ENCODE data around the gene GPR89A.
"Not testable (repeated sequence)": the region's sequence is repeated elsewhere in the genome, so short reads cannot be mapped to it uniquely, and the experiment has no call there.

Gene GPR89A

GRCh38 chr1:145607833-145608733 lies at the start of gene GPR89A:
Gene GPR89A, plus strand, starts transcription at chr1:145607988. Its CDS starts 146 bp downstream, at chr1:145608134.
- peak; percentile 24 for DNase-seq

GRCh38 chr1:145586820-145587219 lies 21.0 kb upstream of the GPR89A start:
- DNase-seq: not testable (repeated sequence)

- DNase-seq: not testable (repeated sequence)
These were observed 17.0 kb upstream of the GPR89A start for GRCh38 chr1:145590806-145591205.

DNA sequence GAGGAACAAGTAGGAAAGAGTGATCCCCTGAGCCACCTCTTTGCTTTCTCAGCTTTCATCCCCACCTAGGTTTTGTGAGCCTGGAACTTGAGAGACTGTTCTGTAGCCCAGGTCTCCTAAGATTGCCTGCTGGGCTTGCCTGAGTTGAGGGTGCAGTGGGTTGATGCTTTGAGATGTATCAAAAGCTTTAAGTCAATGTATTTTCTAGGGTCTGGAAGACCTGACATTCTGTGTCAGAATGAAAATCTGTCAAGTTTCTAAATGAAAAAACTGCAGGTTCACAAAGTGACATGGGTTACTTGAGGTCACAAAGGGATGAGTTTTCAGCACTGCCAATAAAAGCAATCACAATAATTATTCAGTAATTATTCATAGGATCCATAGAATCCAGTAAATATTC lies 15.4 kb upstream of the GPR89A start:
- not testable (repeated sequence) for DNase-seq

DNA sequence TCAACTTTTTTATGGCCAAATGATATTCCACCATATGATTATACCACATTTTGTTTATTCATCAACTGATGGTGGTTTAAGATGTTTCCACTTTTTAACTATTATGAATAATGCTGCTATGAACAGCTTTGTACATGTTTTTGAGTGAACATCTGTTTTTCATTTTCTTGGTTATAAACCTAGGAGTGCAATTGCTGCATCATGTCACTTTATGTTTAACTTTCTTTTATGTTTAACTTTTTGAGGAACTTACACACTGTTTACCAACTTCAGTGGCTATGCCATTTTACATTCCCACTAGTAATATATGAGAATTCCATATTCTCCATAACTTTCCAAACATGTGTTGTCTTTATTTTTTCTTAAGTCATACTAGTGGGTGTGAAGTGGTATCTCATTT lies 12.4 kb upstream of the GPR89A start:
- DNase-seq: not testable (repeated sequence)

DNA sequence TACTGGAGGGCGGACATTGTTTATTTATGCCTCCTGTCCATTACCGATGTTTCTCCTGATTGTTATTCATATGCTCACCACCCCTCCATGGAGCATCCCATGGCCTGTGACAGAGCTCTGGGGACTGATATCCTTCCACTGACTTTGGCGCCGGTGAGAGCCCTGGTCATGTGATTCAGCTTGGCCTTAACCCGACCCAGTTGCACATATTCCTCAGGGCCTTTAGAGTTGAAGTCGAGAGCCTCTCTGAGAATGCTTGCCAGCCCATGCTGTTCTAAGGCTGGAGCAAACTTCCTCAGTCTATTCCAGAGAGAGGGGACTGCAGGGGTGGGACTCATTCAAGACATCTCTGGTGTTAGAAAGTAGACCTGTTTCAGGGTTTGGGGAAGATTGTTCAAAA lies 11.6 kb upstream of the GPR89A start:
- DNase-seq: not testable (repeated sequence)

- not testable (repeated sequence) for DNase-seq
These were observed 8.4 kb upstream of the GPR89A start for GRCh38 chr1:145599426-145599825.

DNA sequence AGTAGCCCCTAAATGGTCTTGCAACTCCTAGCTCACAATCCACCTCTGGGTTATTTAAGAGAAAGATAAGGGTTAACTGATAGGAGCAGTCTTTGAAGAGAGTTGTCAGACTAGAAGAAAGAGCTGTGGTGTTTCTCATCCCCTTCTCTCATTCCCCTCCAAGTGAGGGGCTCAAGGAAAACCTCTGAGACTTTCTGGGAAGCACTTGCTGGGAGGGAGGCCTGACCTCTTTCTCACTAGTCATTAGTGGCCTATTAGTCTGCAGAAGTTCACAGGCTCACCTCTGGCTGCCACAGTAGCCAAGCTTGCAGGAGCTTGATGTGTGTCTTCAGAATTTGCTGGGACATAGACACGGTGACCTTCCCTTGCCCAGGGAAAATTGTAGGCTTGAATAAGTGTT lies 6.2 kb upstream of the GPR89A start:
- no peak for DNase-seq

GRCh38 chr1:145606840-145607239 lies 948 bp upstream of the GPR89A start:
- not testable (repeated sequence) for DNase-seq

GRCh38 chr1:145607289-145607688 lies 499 bp upstream of the GPR89A start:
- DNase-seq: not testable (repeated sequence)

DNA sequence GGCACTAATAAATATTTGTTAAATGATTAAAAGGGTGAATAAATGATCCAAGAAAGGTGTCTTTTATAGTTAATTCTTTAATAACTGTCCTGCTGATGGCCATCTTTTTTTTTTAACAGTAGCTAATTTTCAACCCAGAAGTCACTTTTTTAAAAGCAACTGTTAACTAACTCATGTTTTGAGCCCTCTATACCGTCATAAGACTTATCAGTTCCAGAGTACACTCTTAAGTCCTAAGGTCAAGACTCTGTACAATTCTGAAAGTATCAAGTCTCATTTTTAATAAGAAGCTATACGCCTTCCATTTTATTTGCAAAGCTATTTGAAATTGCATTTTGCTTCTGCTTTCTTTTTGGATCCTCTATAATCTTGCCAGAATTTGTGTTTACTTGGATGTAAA lies 3.0 kb downstream of the GPR89A start:
- DNase-seq: not testable (repeated sequence)

- not testable (repeated sequence) for DNase-seq
These were observed 12.3 kb downstream of the GPR89A start for GRCh38 chr1:145620073-145620472.

DNA sequence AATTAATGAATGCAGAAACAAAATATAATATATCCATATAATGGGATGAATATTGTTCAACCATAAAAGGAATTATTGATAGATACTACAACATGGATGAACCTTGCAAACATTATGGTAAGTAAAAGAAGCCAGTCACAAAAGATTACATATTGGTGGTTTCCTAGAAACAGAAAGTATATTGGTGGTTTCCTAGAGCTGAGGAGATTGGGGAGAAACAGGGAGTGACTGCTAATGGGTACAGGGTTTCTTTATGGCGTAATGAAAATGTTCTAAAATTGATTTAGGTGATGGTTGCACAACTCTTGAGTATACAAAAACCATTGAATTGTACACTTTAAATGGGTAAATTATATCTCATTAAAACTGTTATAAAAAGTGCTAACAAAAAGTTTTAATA lies 14.4 kb downstream of the GPR89A start:
- DNase-seq: not testable (repeated sequence)

DNA sequence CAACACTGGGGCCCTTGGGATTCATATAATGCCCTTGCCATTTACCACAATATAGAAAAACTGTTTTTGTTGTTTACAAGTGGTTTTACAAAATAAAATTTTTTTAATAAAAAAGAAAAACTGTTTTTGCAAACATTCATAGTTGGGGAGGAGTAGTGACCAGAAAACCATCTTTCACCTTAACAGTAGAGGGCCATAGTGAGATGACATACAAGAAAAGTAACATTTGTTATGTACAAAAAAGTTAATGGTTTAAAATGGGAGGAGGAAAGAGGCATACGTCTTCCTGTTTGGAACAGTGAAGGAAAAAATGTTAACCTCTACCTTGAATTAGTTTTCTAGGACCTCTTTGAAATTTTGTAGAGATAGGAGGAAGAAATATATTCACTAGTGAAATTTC lies 28.4 kb downstream of the GPR89A start:
- DNase-seq: not testable (repeated sequence)

GRCh38 chr1:145641886-145642285 lies 34.1 kb downstream of the GPR89A start:
- not testable (repeated sequence) for DNase-seq

DNA sequence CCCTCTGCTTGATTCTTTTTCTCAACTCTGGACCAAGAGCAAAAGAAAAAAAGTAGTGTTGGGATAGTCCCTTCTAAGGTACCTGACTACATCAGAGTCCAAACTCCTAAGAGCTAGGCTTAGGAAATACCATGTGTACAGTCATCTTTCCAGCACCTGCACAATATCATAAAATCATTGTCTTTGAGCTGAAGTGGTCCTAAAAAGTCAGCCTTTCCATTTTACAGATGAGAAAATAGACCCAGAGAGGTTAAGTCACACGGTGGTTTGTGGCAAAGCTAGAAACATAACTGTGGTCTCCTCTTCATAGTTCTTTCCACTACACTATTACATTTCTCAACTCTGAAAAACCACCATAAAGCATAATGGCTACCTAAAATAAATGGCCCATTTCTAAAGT lies 36.2 kb downstream of the GPR89A start:
- DNase-seq: not testable (repeated sequence)

- not testable (repeated sequence) for DNase-seq
These were observed 48.6 kb downstream of the GPR89A start for GRCh38 chr1:145656245-145656943.

DNA sequence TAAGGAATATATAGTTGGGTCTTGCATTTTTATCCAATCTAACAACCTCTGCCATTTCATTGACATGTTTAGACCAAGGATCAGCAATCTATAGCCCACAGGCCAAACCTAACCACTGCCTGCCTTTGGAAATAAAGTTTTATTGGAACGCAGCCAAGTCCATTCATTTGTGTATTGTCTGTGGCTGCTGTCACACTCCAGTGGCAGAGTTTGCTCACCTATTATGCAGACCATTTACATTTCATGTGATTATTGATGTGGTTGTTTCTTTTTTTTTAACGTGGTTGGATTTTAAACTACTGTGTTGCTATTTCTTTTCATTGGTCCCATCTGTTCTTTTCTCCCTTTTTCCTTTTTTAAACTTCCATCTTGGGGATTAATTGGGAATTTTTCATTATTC lies 54.7 kb downstream of the GPR89A start:
- not testable (repeated sequence) for DNase-seq

DNA sequence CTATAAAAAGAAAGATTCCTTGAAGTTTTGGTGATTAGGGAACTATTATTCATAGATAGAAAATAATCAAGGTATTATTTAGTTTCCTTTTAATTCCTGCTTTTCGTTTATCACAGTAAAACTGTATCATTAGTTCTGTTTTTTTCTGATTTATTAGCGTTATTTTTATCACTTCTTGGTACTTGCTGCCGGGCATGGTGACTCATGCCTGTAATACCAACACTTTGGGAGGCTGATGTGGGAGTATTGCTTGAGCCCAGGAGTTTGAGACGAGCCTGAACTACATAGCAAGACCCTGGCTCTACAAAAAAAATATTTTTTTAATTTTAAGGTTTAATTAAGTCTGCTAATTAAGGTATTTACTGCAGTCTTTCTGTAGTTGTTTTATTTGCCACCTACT lies 57.2 kb downstream of the GPR89A start:
- not testable (repeated sequence) for DNase-seq

- not testable (repeated sequence) for DNase-seq
These were observed 63.4 kb downstream of the GPR89A start for GRCh38 chr1:145670995-145671745.

- DNase-seq: not testable (repeated sequence)
These were observed 65.4 kb downstream of the GPR89A start for GRCh38 chr1:145673217-145673616.

DNA sequence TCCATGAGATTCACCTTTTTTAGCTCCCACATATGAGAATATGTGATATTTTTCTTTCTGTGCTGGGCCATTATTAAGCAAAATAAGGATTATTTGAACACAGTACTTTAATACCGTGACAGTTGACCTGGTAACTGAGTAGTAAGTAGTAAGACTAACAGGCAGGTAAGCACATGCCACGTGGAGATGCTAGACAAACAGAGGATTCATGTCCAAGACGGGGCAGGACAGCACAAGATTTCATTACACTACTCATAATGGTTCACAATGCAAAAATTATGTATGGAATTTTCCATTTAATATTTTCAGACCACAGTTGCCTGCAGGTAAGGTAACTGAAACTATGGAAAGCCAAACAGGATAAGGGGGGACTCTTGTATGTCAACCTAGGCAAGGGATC lies 77.1 kb downstream of the GPR89A start:
- DNase-seq: not testable (repeated sequence)

DNA sequence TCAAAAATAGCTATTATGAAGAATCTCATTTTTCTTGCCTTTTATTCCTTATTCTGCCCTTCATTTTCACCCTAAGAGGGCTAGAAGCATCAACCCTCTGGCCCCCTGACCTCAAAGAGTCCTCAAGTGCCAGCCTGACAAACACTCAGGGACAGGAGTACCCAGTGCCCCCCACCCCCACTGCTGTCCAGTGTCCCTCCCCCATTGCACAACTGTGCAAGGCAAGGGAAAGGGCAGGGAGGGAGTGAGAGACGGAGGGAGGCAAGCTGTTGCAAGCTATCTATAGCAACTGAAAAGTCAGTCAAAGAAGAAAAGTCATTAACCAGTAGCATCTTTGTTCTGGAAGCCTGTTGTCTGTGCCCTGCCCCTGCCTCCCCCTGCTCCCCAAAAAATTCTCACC lies 78.3 kb downstream of the GPR89A start:
- DNase-seq: not testable (repeated sequence)
